ENCODE data around the gene MRPS18A.

- TF ChIP-seq CTCF (IDR thresholded peaks at IDR 0.05): no peak
- TF ChIP-seq EZH2 (IDR thresholded peaks at IDR 0.05): no peak
Observed at GRCh38 chr6:43712579-43712978, 25.0 kb upstream of the MRPS18A start.
